HTERT RPE-1 (cell line): ENCODE results near the gene DOCK8.
"Not testable (repeated sequence)": the region's sequence is repeated elsewhere in the genome, so short reads cannot be mapped to it uniquely, and the experiment has no call there.

Experiments
- in situ Hi-C: fragments of 300-500 bp; cut with MboI; formaldehyde crosslinking; loops from 4 replicates; pipeline ENCODE4 v1.14.3; 2020; ENCODE audit warnings: low sequenced_read_pairs

DOCK8 gene

GRCh38 chr9:224582-225520 is 10.2 kb downstream of the DOCK8 start:
- in situ Hi-C loops: no loop called here

GRCh38 chr9:227860-228259 is 13.2 kb downstream of the DOCK8 start:
- in situ Hi-C loops: no loop called here

GRCh38 chr9:228929-229695 is 14.4 kb downstream of the DOCK8 start:
- in situ Hi-C loops: no loop called here

GRCh38 chr9:231625-232024 is 17.0 kb downstream of the DOCK8 start:
- in situ Hi-C loops: not testable (repeated sequence)

- in situ Hi-C loops: not testable (repeated sequence)
Observed at GRCh38 chr9:233708-234107, 19.0 kb downstream of the DOCK8 start.

GRCh38 chr9:237141-237857 is 22.6 kb downstream of the DOCK8 start:
- in situ Hi-C loops: no loop called here

DNA sequence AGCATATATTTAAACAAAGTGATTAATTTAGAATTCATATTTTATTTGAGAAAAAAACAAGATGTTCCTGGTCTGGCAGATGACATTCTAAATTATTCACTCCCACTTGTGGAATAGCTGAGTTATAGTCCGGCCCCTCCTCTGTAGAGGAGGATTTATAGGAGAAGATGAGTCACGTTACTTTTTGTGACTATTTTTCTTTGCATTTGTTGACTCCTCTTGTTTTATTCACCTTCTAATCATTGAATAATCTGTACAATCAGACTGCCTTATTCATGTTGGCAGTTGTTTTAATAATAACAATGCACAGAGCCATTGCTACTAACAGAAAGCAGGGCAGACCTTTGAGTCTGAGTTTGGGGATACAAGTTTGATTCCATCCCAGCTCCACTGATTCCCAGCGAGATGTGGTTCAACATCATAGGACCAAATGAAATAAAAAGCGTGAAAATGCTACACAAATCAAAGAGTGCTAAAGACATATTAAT is 23.2 kb downstream of the DOCK8 start:
- in situ Hi-C loops: no loop called here

DNA sequence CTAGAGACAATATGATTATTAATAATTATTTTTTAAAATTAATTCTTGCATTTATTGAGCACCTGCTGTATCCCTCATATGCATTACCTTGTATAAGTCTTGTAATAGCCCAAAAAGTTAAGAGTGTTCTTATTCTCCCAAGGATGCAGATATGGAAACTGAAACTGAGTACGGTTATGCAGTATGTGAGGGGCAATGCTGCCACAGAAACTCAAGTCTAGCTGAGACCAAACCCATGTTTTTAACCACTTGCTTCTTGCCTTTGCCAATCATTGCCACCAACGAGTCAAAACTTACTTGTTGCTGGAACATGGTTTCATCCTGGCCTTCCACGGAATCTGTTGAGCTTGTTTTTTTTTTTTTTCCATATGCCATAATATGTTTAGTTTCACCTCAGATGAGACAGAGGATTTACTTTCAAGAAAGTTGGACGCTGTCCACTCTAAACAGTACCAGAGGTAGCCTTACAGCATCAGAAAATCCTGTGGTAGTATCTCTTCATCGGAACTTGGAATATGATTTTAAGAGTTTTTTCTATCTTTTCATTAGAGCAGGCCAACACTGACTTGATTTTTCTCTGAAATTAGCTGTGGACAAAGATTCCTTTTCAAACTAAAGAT is 27.9 kb downstream of the DOCK8 start:
- in situ Hi-C loops: no loop called here

- in situ Hi-C loops: no loop called here
Observed at GRCh38 chr9:248278-248961, 33.8 kb downstream of the DOCK8 start.

DNA sequence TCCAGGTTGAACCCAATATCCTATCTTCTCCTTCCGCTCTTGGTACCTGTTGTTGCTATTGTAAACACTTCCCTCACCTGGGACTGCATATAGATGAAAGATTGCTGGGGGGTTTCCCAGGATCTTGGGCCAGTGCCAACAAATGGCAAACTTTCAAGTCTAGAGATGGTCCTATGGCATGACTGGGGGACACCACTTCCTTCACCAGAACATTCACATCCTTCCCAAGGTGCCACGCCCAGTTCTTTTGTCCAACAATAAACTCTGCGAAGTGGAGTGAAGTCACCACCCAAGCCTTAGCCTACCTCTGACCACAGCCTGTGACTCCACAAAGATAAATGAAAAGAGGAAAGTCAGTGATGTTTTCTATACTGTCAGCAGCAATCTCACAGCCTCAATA is 34.4 kb downstream of the DOCK8 start:
- in situ Hi-C loops: no loop called here

DNA sequence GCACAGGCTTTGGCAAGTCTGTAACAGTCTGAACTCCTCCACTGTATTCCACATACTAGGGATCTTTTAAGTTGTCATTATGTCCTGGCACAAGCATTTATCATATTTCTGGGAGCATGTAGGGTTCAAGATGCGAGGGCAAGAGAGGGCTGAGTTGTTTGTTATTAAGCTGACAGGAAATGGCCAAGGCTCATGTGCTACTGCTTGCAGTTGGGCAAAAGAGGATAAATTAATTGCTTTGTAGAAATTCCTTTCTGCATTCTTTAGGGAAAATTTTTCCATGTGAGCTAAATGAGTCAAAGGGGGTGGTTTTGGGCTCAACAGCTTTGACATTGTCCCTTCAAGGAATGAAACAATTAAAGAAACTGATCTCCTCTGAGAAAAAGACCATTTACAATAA is 35.4 kb downstream of the DOCK8 start:
- in situ Hi-C loops: no loop called here

GRCh38 chr9:250625-251024 is 36.0 kb downstream of the DOCK8 start:
- in situ Hi-C loops: no loop called here

DNA sequence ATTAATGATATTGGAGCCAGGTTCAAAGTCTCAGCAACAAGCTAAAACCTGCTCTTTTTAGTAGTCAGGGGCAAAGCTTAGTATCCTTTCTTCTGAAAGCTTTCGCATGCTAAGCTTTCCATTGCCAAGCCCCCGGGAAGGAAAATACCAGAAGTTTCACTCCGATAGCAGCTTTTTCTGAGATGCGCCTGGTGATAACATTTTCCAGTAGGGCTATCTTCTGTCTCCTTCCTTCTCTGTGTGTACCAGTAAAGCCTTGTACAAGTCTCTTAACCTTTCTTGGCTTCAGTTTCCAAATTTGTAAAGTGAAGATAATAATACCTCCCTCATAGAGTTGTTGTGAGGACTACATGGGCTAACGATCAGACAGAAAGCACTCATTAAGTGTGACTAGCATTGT is 36.7 kb downstream of the DOCK8 start:
- in situ Hi-C loops: no loop called here

DNA sequence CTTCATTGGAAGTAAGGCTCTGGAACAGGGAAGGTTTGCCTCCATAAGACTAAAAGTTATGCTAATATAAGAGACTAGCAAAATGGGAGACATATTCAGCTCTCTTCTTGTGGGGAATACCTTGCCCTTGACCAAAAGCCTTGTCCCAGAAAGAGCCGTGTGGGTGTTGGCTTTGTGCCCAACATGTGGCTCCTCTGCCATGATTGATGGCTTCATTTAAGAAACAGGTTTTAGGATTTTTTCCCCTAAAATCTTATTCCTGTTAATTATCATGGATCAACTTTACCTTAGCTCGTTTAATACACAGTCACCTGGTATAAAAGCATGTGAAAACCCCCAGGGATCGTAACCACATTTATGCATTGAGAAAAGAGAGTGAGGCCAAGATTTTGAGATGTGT is 38.9 kb downstream of the DOCK8 start:
- in situ Hi-C loops: no loop called here

DNA sequence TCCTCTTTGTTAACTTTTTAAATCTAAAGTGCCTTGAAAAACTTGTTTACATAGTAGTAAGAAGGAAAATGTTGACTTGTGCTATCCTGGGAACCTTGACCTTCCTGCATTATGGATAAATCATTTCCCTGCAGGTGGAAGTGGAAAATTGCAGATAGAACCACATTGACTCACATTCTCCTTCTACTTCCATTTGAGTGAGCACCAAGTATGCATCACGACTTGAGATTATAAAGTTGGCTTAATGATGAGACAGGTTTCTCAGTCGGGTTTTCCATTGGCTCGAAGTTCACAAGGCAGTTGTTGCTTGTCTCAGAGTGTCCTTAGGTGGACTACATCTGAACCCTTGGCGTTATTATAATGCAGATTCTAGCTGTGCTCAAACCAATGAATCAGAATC is 39.9 kb downstream of the DOCK8 start:
- in situ Hi-C loops: no loop called here

DNA sequence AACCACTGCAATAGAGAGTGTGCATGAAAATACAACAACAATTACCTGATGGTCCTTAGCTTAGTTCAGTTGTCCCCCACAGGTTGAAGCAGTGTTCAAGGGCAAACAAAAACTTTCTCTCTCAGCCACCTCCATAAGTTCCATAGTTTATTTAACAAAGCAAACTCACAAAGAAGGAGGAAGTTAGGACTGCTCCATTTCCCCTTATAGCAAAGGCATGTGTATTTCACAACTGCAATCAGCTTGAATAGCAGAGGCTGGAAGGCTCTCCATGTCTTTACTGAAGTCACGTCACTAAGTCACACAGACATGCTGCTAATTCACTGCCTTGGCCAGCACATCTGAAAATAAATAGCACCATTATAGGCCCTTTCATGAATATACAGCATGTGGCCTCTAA is 43.3 kb downstream of the DOCK8 start:
- in situ Hi-C loops: no loop called here

- in situ Hi-C loops: no loop called here
Observed at GRCh38 chr9:259405-260404, 45.0 kb downstream of the DOCK8 start.

DNA sequence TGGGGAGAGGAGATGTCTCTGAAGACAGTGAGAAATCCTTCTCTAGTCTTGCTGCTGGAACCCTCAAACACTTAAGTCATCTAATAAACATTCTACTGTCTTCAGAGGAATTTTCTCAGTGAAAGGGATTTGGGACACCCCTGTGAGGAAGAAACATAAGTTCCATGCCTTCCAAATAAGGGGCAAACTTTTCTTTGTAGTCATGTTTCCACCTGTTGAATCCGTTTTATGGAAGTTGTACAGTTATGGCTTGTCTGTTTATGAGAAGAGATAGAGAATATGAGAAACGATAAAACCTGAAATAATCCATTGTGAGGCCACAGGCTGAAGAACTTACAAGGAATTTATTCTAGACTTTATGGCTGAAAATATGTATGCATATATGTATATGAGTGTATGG is 49.6 kb downstream of the DOCK8 start:
- in situ Hi-C loops: no loop called here
